ENCODE data around the gene PSMD11. TPM values are rescaled to one million over a fixed set of nuclear protein-coding genes. Genes with fewer than 3 reads are reported as not detected.

The PSMD11 gene
- total and polyA plus RNA-seq, 7 experiments from 2014 or later, result 60.1 to 112 (median 70.4) TPM

DNA sequence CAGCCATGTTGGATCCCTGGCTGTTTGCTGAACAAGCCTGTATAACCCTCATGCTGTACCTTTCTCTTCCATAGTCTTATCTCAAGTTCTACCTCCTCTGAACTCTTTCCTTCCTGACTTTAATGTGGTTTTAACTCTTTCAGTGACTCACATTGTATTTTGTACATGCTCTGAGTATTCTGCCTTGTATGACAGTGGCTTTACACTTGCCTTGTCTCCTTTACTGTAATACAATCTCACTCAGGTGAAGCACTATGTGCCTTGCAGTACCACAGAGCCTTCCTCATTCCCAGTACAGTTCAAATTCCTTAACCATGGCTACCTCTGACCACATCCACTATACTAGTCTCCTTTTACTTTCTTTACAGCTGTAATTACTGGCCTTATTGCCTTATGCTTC, 14.1 kb downstream of the PSMD11 start:
- Histone ChIP-seq H3K4me3 (ENCODE audit: low read length) (no peak overlapping the region), H3K27me3 (ENCODE audit: control insufficient read depth in 2 of 2, insufficient read depth in 2 of 2, low read length in 2 of 2) (no peaks in the 10 kb centered on the region), H3K4me1 (ENCODE audit: control insufficient read depth in 2 of 2, insufficient read depth in 2 of 2, low read length in 2 of 2) (peaks cover 8 to 9% of the 10 kb centered on the region in 2 donors), H3K27ac (ENCODE audit: low read depth, low read length) (no peak overlapping the region), H3K36me3 (ENCODE audit: control insufficient read depth in 2 of 3, insufficient read depth in 3 of 3, low read length in 3 of 3) (peaks cover 16 to 64% (median 20%) of the 10 kb centered on the region in 3 experiments), H3K9me3 (ENCODE audit: control insufficient read depth in 2 of 3, low read length in 3 of 3) (no peaks in the 10 kb centered on the region)
- Mint-ChIP-seq H3K27ac (peak overlapping the region in 5 of 9 donors; percentile 0 to 65 (median 1)), H3K27me3 (no peaks in the 10 kb centered on the region), H3K36me3 (peaks cover 15 to 54% (median 33%) of the 10 kb centered on the region in 5 donors), H3K9me3 (no peaks in the 10 kb centered on the region), H3K4me3 (peak overlapping the region in 5 of 10 donors; percentile 0 to 51 (median 19)), H3K4me1 (peaks cover 29 to 53% (median 43%) of the 10 kb centered on the region in 7 donors)
- intact Hi-C loops (cut with micrococcal nuclease), result no loop called here
- ChIA-PET CTCF (interaction anchor here (0.6 to 1.2 kb wide), 3 partner anchors 68 to 299 kb away, joined by 3 to 4 read pairs (median 3); no protein-coding TSS in a partner anchor), POLR2A (interaction anchor here (0.9 kb wide), 1 partner anchor 14 kb away, joined by 3 read pairs; the partner anchor contains the start of gene PSMD11)
- ATAC-seq (no peak), DNase-seq (no peak)

DNA sequence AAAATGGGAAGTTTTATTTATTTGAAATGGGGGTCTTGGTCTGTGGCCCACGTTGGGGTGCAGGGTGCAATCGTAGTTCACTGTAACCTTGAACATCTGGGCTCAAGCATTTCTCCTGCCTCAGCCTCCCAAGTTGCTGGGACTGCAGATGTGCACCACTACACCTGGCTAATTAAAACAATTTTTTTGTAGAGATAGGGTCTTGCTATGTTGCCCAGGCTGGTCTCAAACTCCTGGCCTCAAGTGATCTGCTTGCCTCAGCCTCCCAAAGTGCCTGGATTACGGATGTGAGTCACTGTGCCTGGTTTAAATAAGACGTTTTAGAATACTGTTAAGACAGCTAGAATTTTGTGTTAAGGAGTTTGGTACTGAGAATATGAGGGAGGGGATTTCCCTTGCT, 15.7 kb downstream of the PSMD11 start:
- Histone ChIP-seq H3K4me1 (ENCODE audit: control insufficient read depth in 2 of 2, insufficient read depth in 2 of 2, low read length in 2 of 2) (peaks cover 8 to 9% of the 10 kb centered on the region in 2 donors), H3K36me3 (ENCODE audit: control insufficient read depth in 2 of 3, insufficient read depth in 3 of 3, low read length in 3 of 3) (peaks cover 10 to 59% (median 21%) of the 10 kb centered on the region in 3 experiments), H3K9me3 (ENCODE audit: control insufficient read depth in 2 of 3, low read length in 3 of 3) (no peaks in the 10 kb centered on the region), H3K4me3 (ENCODE audit: low read length) (no peak overlapping the region), H3K27ac (ENCODE audit: low read depth, low read length) (no peak overlapping the region), H3K27me3 (ENCODE audit: control insufficient read depth in 2 of 2, insufficient read depth in 2 of 2, low read length in 2 of 2) (no peaks in the 10 kb centered on the region)
- DNase-seq (no peak), ATAC-seq (no peak)
- H3K36me3 Mint-ChIP-seq, result peaks cover 11 to 50% (median 25%) of the 10 kb centered on the region in 5 donors
- H3K4me3 Mint-ChIP-seq, result no peak overlapping the region
- no peaks in the 10 kb centered on the region for H3K27me3 Mint-ChIP-seq
- no peaks in the 10 kb centered on the region for H3K9me3 Mint-ChIP-seq
- ChIA-PET POLR2A (no interaction called here), CTCF (interaction anchor here (1.0 kb wide), 1 partner anchor 13 kb away, joined by 5 read pairs; no protein-coding TSS in a partner anchor)
- intact Hi-C loops (cut with micrococcal nuclease), result loop anchor here (2.0 to 5.0 kb wide), 2 partner anchors 15 to 417 kb away; partner anchors contain the start of genes MYO1D (in 1 of the 2) and PSMD11 (in 1 of the 2)
- H3K4me1 Mint-ChIP-seq, result peaks cover 27 to 43% (median 35%) of the 10 kb centered on the region in 7 donors
- H3K27ac Mint-ChIP-seq, result peak overlapping the region in 2 of 9 donors; percentile 56 to 67

- Mint-ChIP-seq H3K36me3 (peaks cover 8 to 51% (median 24%) of the 10 kb centered on the region in 5 donors), H3K4me3 (peak overlapping the region in 1 of 10 donors; percentile 15), H3K27ac (peak overlapping the region in 7 of 9 donors; percentile 0 to 87 (median 19)), H3K9me3 (peaks cover 0 to 2% (median 0%) of the 10 kb centered on the region in 11 donors), H3K4me1 (peaks cover 25 to 47% (median 35%) of the 10 kb centered on the region in 7 donors), H3K27me3 (no peaks in the 10 kb centered on the region)
- ATAC-seq, result peak; percentile 28
- Histone ChIP-seq H3K4me1 (ENCODE audit: control insufficient read depth in 2 of 2, insufficient read depth in 2 of 2, low read length in 2 of 2) (peaks cover 8 to 9% of the 10 kb centered on the region in 2 donors), H3K27ac (ENCODE audit: low read depth, low read length) (no peak overlapping the region), H3K36me3 (ENCODE audit: control insufficient read depth in 2 of 3, insufficient read depth in 3 of 3, low read length in 3 of 3) (peaks cover 6 to 60% (median 22%) of the 10 kb centered on the region in 3 experiments), H3K27me3 (ENCODE audit: control insufficient read depth in 2 of 2, insufficient read depth in 2 of 2, low read length in 2 of 2) (no peaks in the 10 kb centered on the region), H3K9me3 (ENCODE audit: control insufficient read depth in 2 of 3, low read length in 3 of 3) (no peaks in the 10 kb centered on the region), H3K4me3 (ENCODE audit: low read length) (no peak overlapping the region)
- intact Hi-C loops (cut with micrococcal nuclease), result loop anchor here (1.0 to 5.0 kb wide), 5 partner anchors 17 to 416 kb away; partner anchors contain the start of genes PSMD11 (in 2 of the 2) and MYO1D (in 1 of the 2)
- POLR2A ChIA-PET, result interaction anchor here (0.7 kb wide), 1 partner anchor 29 kb away, joined by 4 read pairs; no protein-coding TSS in a partner anchor
- CTCF ChIA-PET, result interaction anchor here (0.8 to 3.4 kb wide), 20 partner anchors 11 to 308 kb away, joined by 3 to 31 read pairs (median 5); partner anchors contain the start of gene PSMD11
- no peak for DNase-seq
Measured at GRCh38 chr17:32461498-32461852, 17.2 kb downstream of the PSMD11 start.

- H3K4me1 ChIP-seq (ENCODE audit: control insufficient read depth in 2 of 2, insufficient read depth in 2 of 2, low read length in 2 of 2), result peaks cover 8 to 9% of the 10 kb centered on the region in 2 donors
- ChIA-PET CTCF (interaction anchor here (0.6 to 3.4 kb wide), 31 partner anchors 9 to 308 kb away, joined by 3 to 31 read pairs (median 5); partner anchors contain the start of gene PSMD11), POLR2A (interaction anchor here (0.7 to 1.6 kb wide), 4 partner anchors 18 to 62 kb away, joined by 3 to 5 read pairs (median 4); partner anchors contain the start of genes CDK5R1 and PSMD11)
- DNase-seq (peak; percentile 27 to 71 (median 63)), ATAC-seq (peak; percentile 91)
- H3K9me3 ChIP-seq (ENCODE audit: control insufficient read depth in 2 of 3, low read length in 3 of 3), result no peaks in the 10 kb centered on the region
- H3K27ac ChIP-seq (ENCODE audit: low read depth, low read length), result no peak overlapping the region
- no peak overlapping the region for H3K4me3 ChIP-seq (ENCODE audit: low read length)
- peaks cover 8 to 51% (median 23%) of the 10 kb centered on the region in 5 donors for H3K36me3 Mint-ChIP-seq
- H3K9me3 Mint-ChIP-seq, result peaks cover 0 to 2% (median 0%) of the 10 kb centered on the region in 11 donors
- H3K36me3 ChIP-seq (ENCODE audit: control insufficient read depth in 2 of 3, insufficient read depth in 3 of 3, low read length in 3 of 3), result peaks cover 6 to 60% (median 24%) of the 10 kb centered on the region in 3 experiments
- H3K27me3 Mint-ChIP-seq, result no peaks in the 10 kb centered on the region
- H3K4me3 Mint-ChIP-seq, result peak overlapping the region in 1 of 10 donors; percentile 15
- intact Hi-C loops (cut with micrococcal nuclease), result loop anchor here (1.0 to 5.0 kb wide), 9 partner anchors 17 to 415 kb away; partner anchors contain the start of genes PSMD11 (in 2 of the 2) and MYO1D (in 1 of the 2)
- H3K4me1 Mint-ChIP-seq, result peaks cover 25 to 43% (median 31%) of the 10 kb centered on the region in 7 donors
- peak overlapping the region in 7 of 9 donors; percentile 0 to 87 (median 19) for H3K27ac Mint-ChIP-seq
- H3K27me3 ChIP-seq (ENCODE audit: control insufficient read depth in 2 of 2, insufficient read depth in 2 of 2, low read length in 2 of 2), result no peaks in the 10 kb centered on the region
Measured at GRCh38 chr17:32461853-32462617, 17.7 kb downstream of the PSMD11 start.

- POLR2A ChIA-PET, result interaction anchor here (0.6 to 1.6 kb wide), 3 partner anchors 21 to 148 kb away, joined by 3 to 5 read pairs (median 4); partner anchors contain the start of gene CDK5R1
- ATAC-seq (no peak), DNase-seq (no peak)
- Mint-ChIP-seq H3K27me3 (no peaks in the 10 kb centered on the region), H3K36me3 (peaks cover 11 to 46% (median 26%) of the 10 kb centered on the region in 5 donors), H3K9me3 (peaks cover 0 to 2% (median 0%) of the 10 kb centered on the region in 11 donors), H3K27ac (no peak overlapping the region), H3K4me3 (no peak overlapping the region), H3K4me1 (peaks cover 19 to 36% (median 22%) of the 10 kb centered on the region in 7 donors)
- no peak overlapping the region for H3K4me3 ChIP-seq (ENCODE audit: low read length)
- H3K36me3 ChIP-seq (ENCODE audit: control insufficient read depth in 2 of 3, insufficient read depth in 3 of 3, low read length in 3 of 3), result peaks cover 6 to 64% (median 21%) of the 10 kb centered on the region in 3 experiments
- H3K27me3 ChIP-seq (ENCODE audit: control insufficient read depth in 2 of 2, insufficient read depth in 2 of 2, low read length in 2 of 2), result no peaks in the 10 kb centered on the region
- intact Hi-C loops (cut with micrococcal nuclease), result loop anchor here in 1 of 2 donors (5.0 kb wide), 1 partner anchor 414 kb away; the partner anchor contains the start of gene MYO1D
- H3K4me1 ChIP-seq (ENCODE audit: control insufficient read depth in 2 of 2, insufficient read depth in 2 of 2, low read length in 2 of 2), result peaks cover 4 to 6% of the 10 kb centered on the region in 2 donors
- no peak overlapping the region for H3K27ac ChIP-seq (ENCODE audit: low read depth, low read length)
- no peaks in the 10 kb centered on the region for H3K9me3 ChIP-seq (ENCODE audit: control insufficient read depth in 2 of 3, low read length in 3 of 3)
- CTCF ChIA-PET, result interaction anchor here (0.6 to 3.4 kb wide), 17 partner anchors 9 to 963 kb away, joined by 3 to 31 read pairs (median 5); partner anchors contain the start of gene PSMD11
Measured at GRCh38 chr17:32463304-32463703, 19.0 kb downstream of the PSMD11 start.

DNA sequence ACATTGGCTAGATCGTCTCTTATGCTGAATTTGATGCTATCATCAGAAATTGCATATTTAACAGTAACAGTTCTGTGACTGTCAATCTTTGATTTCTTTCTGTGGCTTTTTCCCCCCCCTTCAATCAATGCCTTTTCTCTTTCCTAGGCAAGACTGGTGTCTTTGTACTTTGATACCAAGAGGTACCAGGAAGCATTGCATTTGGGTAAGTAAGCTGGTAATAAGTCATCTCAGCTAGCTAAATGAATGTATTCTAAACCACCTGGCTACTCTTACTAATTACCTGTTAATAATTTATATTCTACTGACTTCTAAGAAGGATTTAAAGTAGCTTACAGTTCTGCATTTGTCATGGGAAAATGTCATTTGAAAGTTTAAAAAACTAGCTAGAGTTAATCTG, 20.1 kb downstream of the PSMD11 start:
- H3K9me3 ChIP-seq (ENCODE audit: control insufficient read depth in 2 of 3, low read length in 3 of 3), result no peaks in the 10 kb centered on the region
- H3K36me3 ChIP-seq (ENCODE audit: control insufficient read depth in 2 of 3, insufficient read depth in 3 of 3, low read length in 3 of 3), result peaks cover 6 to 69% (median 25%) of the 10 kb centered on the region in 3 experiments
- CTCF ChIA-PET, result interaction anchor here (0.8 to 3.1 kb wide), 5 partner anchors 20 to 290 kb away, joined by 3 to 31 read pairs (median 3); no protein-coding TSS in a partner anchor
- Mint-ChIP-seq H3K27ac (no peak overlapping the region), H3K36me3 (peaks cover 9 to 46% (median 27%) of the 10 kb centered on the region in 5 donors), H3K4me1 (peaks cover 14 to 29% (median 19%) of the 10 kb centered on the region in 7 donors), H3K27me3 (no peaks in the 10 kb centered on the region), H3K4me3 (no peak overlapping the region), H3K9me3 (peaks cover 0 to 2% (median 0%) of the 10 kb centered on the region in 11 donors)
- no peaks in the 10 kb centered on the region for H3K27me3 ChIP-seq (ENCODE audit: control insufficient read depth in 2 of 2, insufficient read depth in 2 of 2, low read length in 2 of 2)
- POLR2A ChIA-PET, result no interaction called here
- no peak for ATAC-seq
- intact Hi-C loops (cut with micrococcal nuclease), result loop anchor here in 1 of 2 donors (5.0 kb wide), 1 partner anchor 413 kb away; the partner anchor contains the start of gene MYO1D
- peaks cover 4 to 6% of the 10 kb centered on the region in 2 donors for H3K4me1 ChIP-seq (ENCODE audit: control insufficient read depth in 2 of 2, insufficient read depth in 2 of 2, low read length in 2 of 2)
- no peak for DNase-seq
- no peak overlapping the region for H3K4me3 ChIP-seq (ENCODE audit: low read length)
- no peak overlapping the region for H3K27ac ChIP-seq (ENCODE audit: low read depth, low read length)
